ENCODE data around the gene TAPBPL.
"Not testable (repeated sequence)": the region's sequence is repeated elsewhere in the genome, so short reads cannot be mapped to it uniquely, and the experiment has no call there.

TAPBPL gene

GRCh38 chr12:6463858-6464257, 12.0 kb downstream of the TAPBPL start:
- no peak for DNase-seq

GRCh38 chr12:6464531-6464930, 12.7 kb downstream of the TAPBPL start:
- no peak for DNase-seq

GRCh38 chr12:6465467-6466183, 13.8 kb downstream of the TAPBPL start:
- peak; percentile 26 to 53 for DNase-seq

- no peak for DNase-seq
These were observed 14.3 kb downstream of the TAPBPL start for GRCh38 chr12:6466184-6466573.

GRCh38 chr12:6466751-6467150, 14.9 kb downstream of the TAPBPL start:
- DNase-seq, result not testable (repeated sequence)

GRCh38 chr12:6467571-6468282, 15.9 kb downstream of the TAPBPL start:
- DNase-seq, result not testable (repeated sequence)

- DNase-seq, result no peak
These were observed 16.4 kb downstream of the TAPBPL start for GRCh38 chr12:6468283-6468575.

- no peak for DNase-seq
These were observed 17.2 kb downstream of the TAPBPL start for GRCh38 chr12:6469092-6469491.

GRCh38 chr12:6469609-6470374, 17.9 kb downstream of the TAPBPL start:
- no peak for DNase-seq

- peak; percentile 99 for DNase-seq
These were observed 18.7 kb downstream of the TAPBPL start, which contains the start of gene VAMP1 for GRCh38 chr12:6470375-6471163. Gene VAMP1 (minus strand): TSS chr12:6470677. CDS start chr12:6470531, 146 bp downstream.

- DNase-seq, result no peak
These were observed 20.1 kb downstream of the TAPBPL start for GRCh38 chr12:6471989-6472360.

- no peak for DNase-seq
These were observed 20.6 kb downstream of the TAPBPL start for GRCh38 chr12:6472491-6472890.

- DNase-seq, result not testable (repeated sequence)
These were observed 23.6 kb downstream of the TAPBPL start for GRCh38 chr12:6475233-6475975.

GRCh38 chr12:6476489-6476888, 24.6 kb downstream of the TAPBPL start:
- no peak for DNase-seq

- not testable (repeated sequence) for DNase-seq
These were observed 25.9 kb downstream of the TAPBPL start for GRCh38 chr12:6477601-6478377.

GRCh38 chr12:6478416-6478815, 26.6 kb downstream of the TAPBPL start:
- DNase-seq, result no peak

GRCh38 chr12:6488240-6488639, 36.4 kb downstream of the TAPBPL start:
- no peak for DNase-seq

GRCh38 chr12:6489449-6489848, 37.6 kb downstream of the TAPBPL start:
- no peak for DNase-seq

GRCh38 chr12:6490673-6491072, 38.8 kb downstream of the TAPBPL start:
- DNase-seq, result not testable (repeated sequence)

- peak; percentile 87 to 89 for DNase-seq
These were observed 41.1 kb downstream of the TAPBPL start, which contains the start of gene MRPL51 for GRCh38 chr12:6492838-6493496. Gene MRPL51 (minus strand): TSS chr12:6493262. CDS start chr12:6493136, 126 bp downstream.

Data from hippocampal formation (tissue), 2 donors.